Fibroblast of lung (primary cell): ENCODE measurements around the gene P3H1.

Source experiments
- CTCF ChIP-seq, 2 donors: IDR thresholded peaks in 1 of 2; conservative IDR thresholded peaks in 1 of 2; 1 replicate in 1 of 2; 2 replicates in 1 of 2; pipeline ENCODE4 v1.5.1; 2011 to 2012; ENCODE audit warnings: low read length in 2 of 2, control low read depth in 1 of 2, inconsistent platforms in 1 of 2, low read depth in 1 of 2, mild to moderate bottlenecking in 1 of 2
- EZH2 ChIP-seq: IDR thresholded peaks from 2 replicates; pipeline ENCODE4 v1.5.1; 2012; ENCODE audit warnings: low read length, control low read depth, mild to moderate bottlenecking; ENCODE audit errors: missing control alignments

GRCh38 chr1:42768172-42768571, 1.3 kb upstream of the P3H1 start:
- TF ChIP-seq CTCF (conservative IDR thresholded peaks at IDR 0.05 in 1 of 2, IDR thresholded peaks at IDR 0.05 in 1 of 2; ENCODE audit: low read depth in 1 of 2, low read length in 2 of 2) (no peak), EZH2 (no peak)
